Stimulated activated CD8-positive, alpha-beta memory T cell treated with anti-CD3 and anti-CD28 coated beads, Interleukin-7, amount 100 ng/mL, for 1 hour (primary cell): Measurements from ENCODE around the gene ADORA1.

Experiments
- DNase-seq, 2 donors: peaks; one replicate each; pipeline ENCODE4 v3.0.0-alpha.2; 2020; ENCODE audit warnings: low read depth in 2 of 2

ADORA1 gene

GRCh38 chr1:203186446-203187303 is 59.1 kb downstream of the ADORA1 start, which contains the start of gene CHI3L1:
CHI3L1 (minus strand) TSS chr1:203186704; CDS start chr1:203186623, 81 bp downstream.
- DNase-seq: no peak

GRCh38 chr1:203187304-203187685 is 59.8 kb downstream of the ADORA1 start:
- no peak for DNase-seq

GRCh38 chr1:203187689-203188264 is 60.3 kb downstream of the ADORA1 start:
- no peak for DNase-seq

GRCh38 chr1:203188686-203189232 is 61.2 kb downstream of the ADORA1 start:
- DNase-seq: no peak

- DNase-seq: no peak
Observed at GRCh38 chr1:203189951-203190352, 62.4 kb downstream of the ADORA1 start.

GRCh38 chr1:203190949-203191348 is 63.4 kb downstream of the ADORA1 start:
- DNase-seq: no peak

- no peak for DNase-seq
Observed at GRCh38 chr1:203196371-203196770, 68.8 kb downstream of the ADORA1 start.

- DNase-seq: no peak
Observed at GRCh38 chr1:203197625-203198024, 70.1 kb downstream of the ADORA1 start.

- DNase-seq: no peak
Observed at GRCh38 chr1:203199002-203199401, 71.5 kb downstream of the ADORA1 start.

GRCh38 chr1:203199481-203199815 is 71.9 kb downstream of the ADORA1 start:
- no peak for DNase-seq

- no peak for DNase-seq
Observed at GRCh38 chr1:203199816-203200571, 72.5 kb downstream of the ADORA1 start.

- DNase-seq: no peak
Observed at GRCh38 chr1:203200916-203201315, 73.4 kb downstream of the ADORA1 start.

- no peak for DNase-seq
Observed at GRCh38 chr1:203201516-203202205, 74.1 kb downstream of the ADORA1 start.

GRCh38 chr1:203202431-203203245 is 75.1 kb downstream of the ADORA1 start:
- no peak for DNase-seq

- DNase-seq: no peak
Observed at GRCh38 chr1:203204756-203205155, 77.2 kb downstream of the ADORA1 start.

GRCh38 chr1:203206129-203206687 is 78.7 kb downstream of the ADORA1 start:
- DNase-seq: no peak

GRCh38 chr1:203207751-203208150 is 80.2 kb downstream of the ADORA1 start:
- DNase-seq: no peak

GRCh38 chr1:203208181-203208580 is 80.7 kb downstream of the ADORA1 start:
- no peak for DNase-seq

- no peak for DNase-seq
Observed at GRCh38 chr1:203210350-203210749, 82.8 kb downstream of the ADORA1 start.

GRCh38 chr1:203210988-203211387 is 83.5 kb downstream of the ADORA1 start:
- no peak for DNase-seq

- DNase-seq: no peak
Observed at GRCh38 chr1:203211812-203212211, 84.3 kb downstream of the ADORA1 start.
